Fibroblast of pulmonary artery (primary cell): ENCODE results near the gene TSSC4.

ENCODE experiments used
- DNase-seq: peaks from one replicate; pipeline ENCODE4 v3.0.0-alpha.2; 2010; ENCODE audit warnings: low read depth
- H3K4me3 ChIP-seq: replicated peaks from 2 replicates; pipeline ENCODE4 v1.5.1; 2011; ENCODE audit warnings: low read depth, mild to moderate bottlenecking, control low read depth, low read length, moderate library complexity
- TF ChIP-seq, protein P1 (sequence below): IDR thresholded peaks from 2 replicates; pipeline ENCODE4 v1.5.1; 2011; ENCODE audit warnings: mild to moderate bottlenecking, control low read depth, low read length, inconsistent platforms; ENCODE audit errors: missing control alignments

Gene TSSC4

DNA sequence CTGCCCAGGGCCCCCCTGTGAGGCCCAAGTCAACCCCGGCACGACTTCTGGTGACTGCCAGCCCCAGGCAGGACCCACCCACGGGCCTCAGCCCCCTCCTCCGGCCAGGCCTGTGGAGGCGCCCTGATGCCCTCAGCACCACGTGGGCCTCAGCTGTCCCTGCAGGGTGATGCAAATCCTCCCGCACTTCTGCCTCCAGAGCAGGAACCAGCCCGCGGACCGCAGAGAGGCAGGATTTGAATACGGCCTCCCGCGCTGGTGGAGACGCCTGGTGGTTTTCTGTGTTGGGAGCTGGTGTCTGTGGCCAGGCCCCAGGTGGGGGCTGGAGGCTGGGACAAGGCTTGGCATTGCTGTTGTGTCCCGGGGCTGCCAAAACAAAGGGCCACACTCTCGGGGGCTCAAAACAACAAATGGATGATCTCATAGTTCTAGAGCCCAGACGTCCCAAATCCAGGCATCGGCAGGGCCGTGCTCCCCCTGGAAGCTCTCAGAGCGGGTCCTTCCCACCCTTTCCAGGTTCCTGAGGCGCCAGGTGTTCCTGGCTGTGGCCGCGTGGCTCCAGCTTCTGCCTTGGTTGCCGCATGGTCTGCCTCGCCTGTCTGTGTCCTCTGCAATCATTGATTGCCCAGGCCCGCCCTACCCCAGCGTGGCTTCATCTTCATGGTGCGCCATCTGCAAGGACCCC, 24.4 kb downstream of the TSSC4 start:
- no peak overlapping the region for H3K4me3 ChIP-seq
- DNase-seq: no peak
- TF ChIP-seq, protein P1, sequence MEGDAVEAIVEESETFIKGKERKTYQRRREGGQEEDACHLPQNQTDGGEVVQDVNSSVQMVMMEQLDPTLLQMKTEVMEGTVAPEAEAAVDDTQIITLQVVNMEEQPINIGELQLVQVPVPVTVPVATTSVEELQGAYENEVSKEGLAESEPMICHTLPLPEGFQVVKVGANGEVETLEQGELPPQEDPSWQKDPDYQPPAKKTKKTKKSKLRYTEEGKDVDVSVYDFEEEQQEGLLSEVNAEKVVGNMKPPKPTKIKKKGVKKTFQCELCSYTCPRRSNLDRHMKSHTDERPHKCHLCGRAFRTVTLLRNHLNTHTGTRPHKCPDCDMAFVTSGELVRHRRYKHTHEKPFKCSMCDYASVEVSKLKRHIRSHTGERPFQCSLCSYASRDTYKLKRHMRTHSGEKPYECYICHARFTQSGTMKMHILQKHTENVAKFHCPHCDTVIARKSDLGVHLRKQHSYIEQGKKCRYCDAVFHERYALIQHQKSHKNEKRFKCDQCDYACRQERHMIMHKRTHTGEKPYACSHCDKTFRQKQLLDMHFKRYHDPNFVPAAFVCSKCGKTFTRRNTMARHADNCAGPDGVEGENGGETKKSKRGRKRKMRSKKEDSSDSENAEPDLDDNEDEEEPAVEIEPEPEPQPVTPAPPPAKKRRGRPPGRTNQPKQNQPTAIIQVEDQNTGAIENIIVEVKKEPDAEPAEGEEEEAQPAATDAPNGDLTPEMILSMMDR: no peak

DNA sequence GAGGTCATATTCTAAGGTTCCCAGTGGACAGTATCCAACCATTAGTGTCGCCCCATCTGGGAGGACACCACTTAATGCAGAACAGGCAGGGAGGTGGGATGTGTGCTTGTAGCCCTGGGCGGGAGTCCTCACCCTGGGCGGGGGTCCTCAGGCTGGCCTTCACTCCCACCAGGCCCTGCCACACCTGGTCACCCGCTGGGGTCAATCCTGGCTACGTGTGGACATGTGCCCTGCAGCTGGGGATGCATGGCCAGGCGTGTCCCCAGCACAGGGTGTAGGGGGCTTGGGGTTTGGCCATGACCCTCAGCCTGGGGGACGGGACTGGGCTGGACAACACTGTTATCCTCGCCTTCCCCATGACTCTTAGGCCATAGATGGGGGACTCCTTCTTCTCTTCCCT, 25.0 kb downstream of the TSSC4 start:
- H3K4me3 ChIP-seq: no peak overlapping the region
- no peak for DNase-seq
- TF ChIP-seq, protein P1: no peak

DNA sequence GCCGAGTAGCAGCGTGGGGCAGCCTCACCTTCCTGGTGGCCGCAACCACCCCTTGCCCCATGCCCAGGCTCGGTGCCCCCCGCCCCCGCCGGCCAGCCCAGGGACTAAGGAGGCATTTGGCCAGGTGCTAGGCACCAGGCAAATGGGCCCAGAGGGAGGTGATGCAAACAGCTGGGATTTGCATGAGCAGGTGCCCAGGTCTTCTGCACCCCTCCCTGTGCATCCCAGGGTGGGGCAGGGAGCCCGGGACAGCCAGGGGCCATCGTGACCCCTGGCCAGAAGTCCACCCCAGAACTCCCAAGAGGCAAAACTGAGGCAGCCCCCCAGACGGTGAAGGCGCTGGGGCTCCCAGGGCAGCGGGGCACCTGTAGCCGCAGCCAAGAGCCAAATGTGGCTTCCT, 25.7 kb downstream of the TSSC4 start:
- TF ChIP-seq, protein P1: no peak

DNA sequence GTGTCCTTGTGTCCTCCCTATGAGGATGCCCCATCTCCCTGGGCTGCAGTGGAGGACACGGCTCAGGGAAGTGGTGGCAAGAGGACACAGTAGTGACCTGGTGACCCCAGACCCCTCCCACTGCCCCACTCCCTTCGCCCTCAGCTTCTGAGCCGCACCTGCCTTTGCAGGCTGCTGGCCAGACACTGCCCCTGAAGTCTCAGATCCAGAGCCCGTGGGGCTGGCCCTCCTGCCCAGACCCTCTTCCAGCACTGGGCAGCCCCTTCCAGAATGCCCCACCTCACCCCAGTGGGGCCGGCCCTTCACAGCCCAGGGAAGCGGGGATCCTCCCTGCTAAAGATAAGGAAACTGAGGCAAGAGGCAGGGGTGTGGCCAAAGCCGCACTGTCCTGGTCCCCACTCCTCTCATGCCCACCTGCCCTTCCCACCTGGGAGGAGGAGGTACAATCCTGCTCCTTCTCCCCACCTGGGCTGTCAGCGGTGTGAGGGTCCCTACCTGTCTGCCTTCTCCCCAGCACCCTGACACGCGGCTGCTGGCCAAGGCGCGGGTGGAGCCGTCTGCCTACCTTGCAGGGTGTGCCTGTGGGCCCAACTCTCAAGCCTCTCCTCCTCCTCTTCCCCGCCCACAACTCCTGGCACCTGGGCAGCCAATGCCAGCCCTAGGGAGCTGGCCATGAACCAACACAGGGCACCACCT, 26.4 kb downstream of the TSSC4 start:
- DNase-seq: no peak
- TF ChIP-seq, protein P1: no peak
- H3K4me3 ChIP-seq: no peak overlapping the region

More for the DNA sequence above, 25.7 kb downstream of the TSSC4 start:
- no peak for DNase-seq
- H3K4me3 ChIP-seq: no peak overlapping the region

DNA sequence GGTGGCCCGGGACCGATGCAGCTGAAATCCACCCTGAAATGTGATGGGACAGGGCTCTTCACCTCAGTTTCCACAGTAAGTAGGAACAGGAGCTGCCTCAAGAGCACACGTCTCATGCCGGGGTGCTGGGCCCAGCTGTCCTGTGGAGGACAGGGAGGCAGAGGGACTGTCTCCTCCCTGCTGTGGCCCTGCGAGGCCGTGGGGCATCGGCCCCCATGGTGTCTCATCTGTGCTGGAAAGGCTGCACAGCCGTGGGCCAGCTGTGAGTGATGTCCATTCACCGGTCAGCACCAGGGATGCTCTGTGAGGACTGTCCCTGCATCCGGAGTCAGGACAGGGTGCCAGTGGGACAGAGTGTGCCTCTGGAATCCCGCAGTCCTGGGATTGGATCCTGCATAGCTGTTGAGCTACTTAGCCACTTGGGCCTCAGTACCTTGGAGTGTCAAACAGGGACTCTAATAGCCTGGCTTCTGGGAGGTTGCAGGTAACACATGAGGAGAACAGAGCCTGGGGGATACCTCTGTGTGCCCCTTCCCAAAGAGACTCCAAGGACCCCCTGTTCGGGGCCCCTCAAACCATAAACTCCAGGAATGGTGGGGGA, 27.3 kb downstream of the TSSC4 start:
- DNase-seq: no peak
- no peak overlapping the region for H3K4me3 ChIP-seq
- TF ChIP-seq, protein P1: no peak

DNA sequence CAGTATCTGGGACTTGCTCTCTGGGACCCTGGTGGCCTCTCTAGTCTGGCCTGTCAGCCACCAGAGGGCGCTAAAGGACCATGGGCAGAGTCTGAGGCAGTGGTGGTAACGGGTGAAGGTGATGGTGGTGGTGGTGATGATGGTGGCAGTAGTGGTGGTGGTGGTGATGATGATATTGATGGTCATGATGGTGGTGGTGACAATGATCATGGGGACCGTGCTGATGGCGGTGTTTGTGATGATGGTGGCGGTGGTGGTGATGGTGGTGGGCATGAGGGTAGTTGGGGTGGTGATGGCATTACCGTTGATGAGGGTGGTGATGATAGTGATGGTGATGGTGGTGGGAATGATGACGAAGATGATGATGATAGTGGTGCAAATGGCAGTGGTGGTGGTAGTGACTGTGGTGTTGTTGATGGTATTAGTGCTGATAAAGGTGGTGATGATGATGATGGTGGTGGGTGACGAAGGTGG, 27.8 kb downstream of the TSSC4 start:
- peak; percentile 55 for DNase-seq
- TF ChIP-seq, protein P1: peak; percentile 84
- no peak overlapping the region for H3K4me3 ChIP-seq
